ENCODE data around the gene RAB1A. TPM values are rescaled to one million over a fixed set of nuclear protein-coding genes. Genes with fewer than 3 reads are reported as not detected.
A peak's percentile ranks its signal among the peaks of the same experiment; 100 is the strongest.

The RAB1A gene
- total RNA-seq, 2 donors from 2014 or later = 187 to 212 TPM

- Histone ChIP-seq H3K4me3 (no peak overlapping the region), H3K36me3 (no peaks in the 10 kb centered on the region), H3K27me3 (no peaks in the 10 kb centered on the region), H3K9ac (ENCODE audit: low read depth in 2 of 2, low read length in 2 of 2) (no peak overlapping the region), H3K9me3 (no peaks in the 10 kb centered on the region), H3K27ac (no peak overlapping the region), H3K4me1 (no peaks in the 10 kb centered on the region)
- no peak for TF ChIP-seq CTCF (IDR thresholded peaks at IDR 0.05)
- intact Hi-C loops (cut with DNase I) = loop anchor here (5.0 to 10.0 kb wide), 2 partner anchors 56 to 448 kb away; partner anchors contain the start of gene SLC1A4
- no peak for DNase-seq
Measured at GRCh38 chr2:65043001-65043400, 86.9 kb downstream of the RAB1A start.

DNA sequence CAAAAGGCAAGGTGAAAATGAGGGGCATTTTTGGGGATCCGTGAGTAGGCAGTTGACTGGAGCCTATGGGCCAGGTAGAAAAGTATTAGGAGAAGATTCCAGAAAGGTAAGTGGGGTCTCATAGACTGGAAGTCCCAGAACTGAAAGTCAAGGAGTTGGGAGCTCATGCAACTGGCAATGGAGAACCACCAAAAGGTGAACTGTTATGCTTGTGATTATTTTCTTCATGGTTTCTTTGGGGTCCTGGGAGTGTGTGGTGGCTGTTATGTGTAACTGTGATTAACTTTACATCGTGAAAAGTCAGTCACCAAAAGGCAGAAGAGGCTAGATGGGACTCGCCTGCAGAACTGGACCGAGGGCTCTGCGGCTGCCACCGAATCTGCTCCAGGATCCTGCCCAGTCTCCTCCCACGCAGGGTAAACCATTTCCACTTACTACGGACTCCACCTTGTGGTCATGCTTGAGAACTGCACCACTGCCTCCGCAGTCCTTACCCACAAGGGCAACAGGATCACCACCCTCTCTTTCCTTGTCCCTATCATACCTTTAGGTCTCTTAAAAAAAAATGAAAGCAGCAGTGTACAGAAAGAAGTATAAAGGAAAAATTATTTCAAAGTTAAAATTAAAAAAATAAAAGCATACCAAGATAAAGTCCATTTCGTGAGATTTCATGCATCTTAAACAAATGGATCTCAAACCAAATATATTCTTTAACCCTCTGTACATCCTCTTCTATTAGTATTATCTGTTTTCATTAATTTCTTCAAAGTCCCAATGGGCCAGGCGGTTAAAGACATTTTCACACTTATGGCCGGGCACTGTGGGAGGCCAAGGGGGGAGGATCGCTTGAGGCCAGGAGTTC is 89.3 kb downstream of the RAB1A start:
- peak; percentile 90 for DNase-seq
- H3K27ac ChIP-seq = no peak overlapping the region
- no peaks in the 10 kb centered on the region for H3K36me3 ChIP-seq
- TF ChIP-seq CTCF (IDR thresholded peaks at IDR 0.05) = peak; percentile 94
- intact Hi-C loops (cut with DNase I) = loop anchor here (5.0 to 10.0 kb wide), 2 partner anchors 53 to 446 kb away; partner anchors contain the start of gene SLC1A4
- no peaks in the 10 kb centered on the region for H3K4me1 ChIP-seq
- no peak overlapping the region for H3K9ac ChIP-seq (ENCODE audit: low read depth in 2 of 2, low read length in 2 of 2)
- no peak overlapping the region for H3K4me3 ChIP-seq
- H3K9me3 ChIP-seq = no peaks in the 10 kb centered on the region
- no peaks in the 10 kb centered on the region for H3K27me3 ChIP-seq

- Histone ChIP-seq H3K9me3 (no peaks in the 10 kb centered on the region), H3K36me3 (no peaks in the 10 kb centered on the region), H3K27ac (no peak overlapping the region), H3K4me1 (no peaks in the 10 kb centered on the region), H3K4me3 (no peak overlapping the region), H3K27me3 (no peaks in the 10 kb centered on the region), H3K9ac (ENCODE audit: low read depth in 2 of 2, low read length in 2 of 2) (no peak overlapping the region)
- TF ChIP-seq CTCF (IDR thresholded peaks at IDR 0.05) = no peak
- no peak for DNase-seq
- intact Hi-C loops (cut with DNase I) = loop anchor here (5.0 to 10.0 kb wide), 2 partner anchors 52 to 445 kb away; partner anchors contain the start of gene SLC1A4
Measured at GRCh38 chr2:65039640-65040039, 90.3 kb downstream of the RAB1A start.

GRCh38 chr2:65037178-65037577 is 92.7 kb downstream of the RAB1A start:
- H3K9ac ChIP-seq (ENCODE audit: low read depth in 2 of 2, low read length in 2 of 2) = no peak overlapping the region
- no peaks in the 10 kb centered on the region for H3K4me1 ChIP-seq
- H3K27me3 ChIP-seq = no peaks in the 10 kb centered on the region
- no peaks in the 10 kb centered on the region for H3K9me3 ChIP-seq
- no peak overlapping the region for H3K4me3 ChIP-seq
- H3K36me3 ChIP-seq = no peaks in the 10 kb centered on the region
- intact Hi-C loops (cut with DNase I) = no loop called here
- DNase-seq = no peak
- TF ChIP-seq CTCF (IDR thresholded peaks at IDR 0.05) = no peak
- H3K27ac ChIP-seq = no peak overlapping the region

Other genes with a start within 250 kb of the RAB1A start
- 10 to 100 TPM; 13.7 to 32.4 TPM for gene SLC1A4, start 140.7 kb downstream of the RAB1A start, total RNA-seq
- gene CEP68, start 73.7 kb downstream of the RAB1A start, total RNA-seq = 1 to 10 TPM; 7.1 to 8.5 TPM
- gene ACTR2, start 97.7 kb upstream of the RAB1A start, total RNA-seq = 100 to 1,000 TPM; 314 to 406 TPM